HepG2 (cell line): ENCODE measurements around the gene KIAA1755. TPM values are rescaled to one million over a fixed set of nuclear protein-coding genes. Genes with fewer than 3 reads are reported as not detected.

Experiments
- CEBPB ChIP-seq: IDR thresholded peaks from 2 replicates; pipeline ENCODE4 v1.6.1; 2011; ENCODE audit warnings: low read depth, low read length, improper control_type of control experiment, borderline replicate concordance
- KAT7 ChIP-seq: IDR thresholded peaks from 2 replicates; pipeline ENCODE4 v1.6.1; 2018; ENCODE audit warnings: borderline replicate concordance, missing compliant biosample characterization
- MIER2 ChIP-seq: IDR thresholded peaks from 2 replicates; pipeline ENCODE4 v1.6.1; 2016; ENCODE audit warnings: missing biosample characterization, missing genetic modification reagents
- RAD21 ChIP-seq: fragments of 450-650 bp; formaldehyde crosslinking; IDR thresholded peaks from 2 replicates; pipeline ENCODE4 v1.5.0; 2020; ENCODE audit warnings: mild to moderate bottlenecking
- SETDB1 ChIP-seq: sonication (generic); formaldehyde crosslinking; IDR thresholded peaks from 2 replicates; pipeline ENCODE4 v1.5.1; 2020; ENCODE audit warnings: missing genetic modification reagents, mild to moderate bottlenecking, borderline replicate concordance
- SMC3 ChIP-seq: IDR thresholded peaks from 2 replicates; pipeline ENCODE4 v1.6.1; 2011; ENCODE audit warnings: low read length, improper control_type of control experiment
- SP1 ChIP-seq, 2 experiments: fragments of 450-650 bp in 1 of 2; sonication (generic) in 1 of 2; formaldehyde crosslinking in 1 of 2; IDR thresholded peaks; 2 replicates each; pipeline versions ENCODE4 v1.4.0 to v1.6.1; 2016 to 2020; ENCODE audit warnings: missing genetic modification reagents in 1 of 2
- TBX3 ChIP-seq: fragments of 450-650 bp; IDR thresholded peaks from 2 replicates; pipeline ENCODE4 v1.6.1; 2017; ENCODE audit warnings: antibody characterized with exemption, mild to moderate bottlenecking, inconsistent platforms, borderline replicate concordance
- TOPORS ChIP-seq: sonication (generic); formaldehyde crosslinking; IDR thresholded peaks from 2 replicates; pipeline ENCODE4 v1.8.0; 2023; ENCODE audit warnings: mild to moderate bottlenecking, missing genetic modification reagents
- U2AF1 ChIP-seq: fragments of 200-400 bp; formaldehyde crosslinking; optimal IDR thresholded peaks from 2 replicates; pipeline ENCODE3; 2017; ENCODE audit warnings: mild to moderate bottlenecking, low read depth, low read length
- ZBTB43 ChIP-seq: sonication (generic); formaldehyde crosslinking; conservative IDR thresholded peaks from 2 replicates; pipeline ENCODE4 v1.4.0; 2020; ENCODE audit warnings: missing genetic modification reagents
- ZFP90 ChIP-seq: sonication (generic); formaldehyde crosslinking; IDR thresholded peaks from 2 replicates; pipeline ENCODE4 v1.8.0; 2022; ENCODE audit warnings: missing genetic modification reagents, mild to moderate bottlenecking, inconsistent platforms, borderline replicate concordance
- ZNF446 ChIP-seq: sonication (generic); formaldehyde crosslinking; IDR thresholded peaks from 2 replicates; pipeline ENCODE4 v1.5.0; 2020; ENCODE audit warnings: mild to moderate bottlenecking, missing genetic modification reagents
- polyA plus RNA-seq, 8 experiments: library from polyadenylated mRNA; depleted of rRNA in 3 of 8; stranded (reverse) in 7 of 8; unstranded in 1 of 8; fragments of >200 nt; fragmentation: Illumina TruSeq in 4 of 8; extraction: Trizol in 4 of 8; gene quantifications; 2 replicates each; pipeline versions ENCODE4 v1.2.1 to v1.2.3, GENCODE V29; 2011 to 2016; ENCODE audit warnings: low read depth in 4 of 8, missing spikeins in 1 of 8, mixed read lengths in 1 of 8; ENCODE audit not compliant: insufficient read depth in 1 of 8
- total RNA-seq, 5 experiments: library from RNA; depleted of rRNA; stranded (reverse); fragments of >200 nt; fragmentation: Illumina TruSeq; extraction: Trizol; gene quantifications; 2 replicates each; pipeline ENCODE4 v1.2.3, GENCODE V29; 2016; ENCODE audit warnings: low read depth in 1 of 5

The KIAA1755 gene
- total and polyA plus RNA-seq, 2 of the 13 experiments (the other 11 are each of a cell fraction or from before 2014, with no cell fraction given) = 0.04 TPM; not detected in 1

GRCh38 chr20:38242848-38243708 is 17.5 kb downstream of the KIAA1755 start (continued):
- peak; percentile 99 for TF ChIP-seq TOPORS (CRISPR knock-in tag)
- TF ChIP-seq SMC3 = peak; percentile 18; the same call in 1 of the 2 replicates
- TF ChIP-seq U2AF1 = no peak
- TF ChIP-seq KAT7 (CRISPR knock-in tag) = no peak
- TF ChIP-seq CEBPB = peak; percentile 63
- 0 out of 2 replicates have a peak, but pooled peaks have one; percentile 21 for TF ChIP-seq RAD21 (CRISPR knock-in tag)
- TF ChIP-seq ZFP90 = no peak
- no peak for TF ChIP-seq ZNF446
- TF ChIP-seq SP1 (IDR thresholded peaks at IDR 0.05) = no peak
- TF ChIP-seq SP1 (CRISPR knock-in tag; IDR thresholded peaks at IDR 0.05) = peak; percentile 29; the same call in 1 of the 2 replicates
- no peak for TF ChIP-seq TBX3
- 0 out of 2 replicates have a peak, but pooled peaks have one; percentile 46 for TF ChIP-seq MIER2
- TF ChIP-seq ZBTB43 (CRISPR knock-in tag) = no peak
- TF ChIP-seq SETDB1 (CRISPR knock-in tag) = peak; percentile 97
- TF ChIP-seq, all 625 proteins: peak for 18
